ENCODE results near the gene EHD1. TPM values are rescaled to one million over a fixed set of nuclear protein-coding genes. Genes with fewer than 3 reads are reported as not detected.
A peak's percentile ranks its signal among the peaks of the same experiment; 100 is the strongest.

Gene EHD1
- total and polyA plus RNA-seq, 9 of the 15 experiments (the other 6 are each of a cell fraction or from before 2014, with no cell fraction given): 0.46 to 65.0 (median 16.4) TPM

- peak; percentile 100 for TF ChIP-seq ZFX (CRISPR knock-in tag; IDR thresholded peaks at IDR 0.05)
- TF ChIP-seq LARP7 (IDR thresholded peaks at IDR 0.05): no peak
- 0 out of 2 replicates have a peak, but pooled peaks have one; percentile 34 for TF ChIP-seq BHLHE40 (IDR thresholded peaks at IDR 0.05; ENCODE audit: low read length)
- TF ChIP-seq TGIF2 (CRISPR knock-in tag; IDR thresholded peaks at IDR 0.05): no peak
- TF ChIP-seq, protein P1, sequence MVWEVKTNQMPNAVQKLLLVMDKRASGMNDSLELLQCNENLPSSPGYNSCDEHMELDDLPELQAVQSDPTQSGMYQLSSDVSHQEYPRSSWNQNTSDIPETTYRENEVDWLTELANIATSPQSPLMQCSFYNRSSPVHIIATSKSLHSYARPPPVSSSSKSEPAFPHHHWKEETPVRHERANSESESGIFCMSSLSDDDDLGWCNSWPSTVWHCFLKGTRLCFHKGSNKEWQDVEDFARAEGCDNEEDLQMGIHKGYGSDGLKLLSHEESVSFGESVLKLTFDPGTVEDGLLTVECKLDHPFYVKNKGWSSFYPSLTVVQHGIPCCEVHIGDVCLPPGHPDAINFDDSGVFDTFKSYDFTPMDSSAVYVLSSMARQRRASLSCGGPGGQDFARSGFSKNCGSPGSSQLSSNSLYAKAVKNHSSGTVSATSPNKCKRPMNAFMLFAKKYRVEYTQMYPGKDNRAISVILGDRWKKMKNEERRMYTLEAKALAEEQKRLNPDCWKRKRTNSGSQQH (CRISPR knock-in tag; IDR thresholded peaks at IDR 0.05): no peak
- TF ChIP-seq CBX1 (IDR thresholded peaks at IDR 0.05; ENCODE audit: low read depth): no peak
- TF ChIP-seq, protein P2, sequence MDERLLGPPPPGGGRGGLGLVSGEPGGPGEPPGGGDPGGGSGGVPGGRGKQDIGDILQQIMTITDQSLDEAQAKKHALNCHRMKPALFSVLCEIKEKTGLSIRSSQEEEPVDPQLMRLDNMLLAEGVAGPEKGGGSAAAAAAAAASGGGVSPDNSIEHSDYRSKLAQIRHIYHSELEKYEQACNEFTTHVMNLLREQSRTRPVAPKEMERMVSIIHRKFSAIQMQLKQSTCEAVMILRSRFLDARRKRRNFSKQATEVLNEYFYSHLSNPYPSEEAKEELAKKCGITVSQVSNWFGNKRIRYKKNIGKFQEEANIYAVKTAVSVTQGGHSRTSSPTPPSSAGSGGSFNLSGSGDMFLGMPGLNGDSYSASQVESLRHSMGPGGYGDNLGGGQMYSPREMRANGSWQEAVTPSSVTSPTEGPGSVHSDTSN (CRISPR knock-in tag; IDR thresholded peaks at IDR 0.05; ENCODE audit: low read depth): no peak
- TF ChIP-seq, protein P2 (tag; conservative IDR thresholded peaks at IDR 0.05; ENCODE audit: low read depth): peak; percentile 77
- TF ChIP-seq ZC3H11A (IDR thresholded peaks at IDR 0.05; ENCODE audit: low read depth, low read length): no peak
- TF ChIP-seq RBM34 (IDR thresholded peaks at IDR 0.05; ENCODE audit: borderline replicate concordance, insufficient read depth, low read length): no peak
- TF ChIP-seq FIP1L1 (IDR thresholded peaks at IDR 0.05; ENCODE audit: low read depth, low read length, poor library complexity, severe bottlenecking): peak; percentile 34
- TF ChIP-seq, protein P3, sequence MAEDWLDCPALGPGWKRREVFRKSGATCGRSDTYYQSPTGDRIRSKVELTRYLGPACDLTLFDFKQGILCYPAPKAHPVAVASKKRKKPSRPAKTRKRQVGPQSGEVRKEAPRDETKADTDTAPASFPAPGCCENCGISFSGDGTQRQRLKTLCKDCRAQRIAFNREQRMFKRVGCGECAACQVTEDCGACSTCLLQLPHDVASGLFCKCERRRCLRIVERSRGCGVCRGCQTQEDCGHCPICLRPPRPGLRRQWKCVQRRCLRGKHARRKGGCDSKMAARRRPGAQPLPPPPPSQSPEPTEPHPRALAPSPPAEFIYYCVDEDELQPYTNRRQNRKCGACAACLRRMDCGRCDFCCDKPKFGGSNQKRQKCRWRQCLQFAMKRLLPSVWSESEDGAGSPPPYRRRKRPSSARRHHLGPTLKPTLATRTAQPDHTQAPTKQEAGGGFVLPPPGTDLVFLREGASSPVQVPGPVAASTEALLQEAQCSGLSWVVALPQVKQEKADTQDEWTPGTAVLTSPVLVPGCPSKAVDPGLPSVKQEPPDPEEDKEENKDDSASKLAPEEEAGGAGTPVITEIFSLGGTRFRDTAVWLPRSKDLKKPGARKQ (CRISPR knock-in tag; IDR thresholded peaks at IDR 0.05): no peak
- peak; percentile 89 for TF ChIP-seq ETS1 (conservative IDR thresholded peaks at IDR 0.05; ENCODE audit: control insufficient read depth, low read depth, low read length)
- TF ChIP-seq, protein P4, sequence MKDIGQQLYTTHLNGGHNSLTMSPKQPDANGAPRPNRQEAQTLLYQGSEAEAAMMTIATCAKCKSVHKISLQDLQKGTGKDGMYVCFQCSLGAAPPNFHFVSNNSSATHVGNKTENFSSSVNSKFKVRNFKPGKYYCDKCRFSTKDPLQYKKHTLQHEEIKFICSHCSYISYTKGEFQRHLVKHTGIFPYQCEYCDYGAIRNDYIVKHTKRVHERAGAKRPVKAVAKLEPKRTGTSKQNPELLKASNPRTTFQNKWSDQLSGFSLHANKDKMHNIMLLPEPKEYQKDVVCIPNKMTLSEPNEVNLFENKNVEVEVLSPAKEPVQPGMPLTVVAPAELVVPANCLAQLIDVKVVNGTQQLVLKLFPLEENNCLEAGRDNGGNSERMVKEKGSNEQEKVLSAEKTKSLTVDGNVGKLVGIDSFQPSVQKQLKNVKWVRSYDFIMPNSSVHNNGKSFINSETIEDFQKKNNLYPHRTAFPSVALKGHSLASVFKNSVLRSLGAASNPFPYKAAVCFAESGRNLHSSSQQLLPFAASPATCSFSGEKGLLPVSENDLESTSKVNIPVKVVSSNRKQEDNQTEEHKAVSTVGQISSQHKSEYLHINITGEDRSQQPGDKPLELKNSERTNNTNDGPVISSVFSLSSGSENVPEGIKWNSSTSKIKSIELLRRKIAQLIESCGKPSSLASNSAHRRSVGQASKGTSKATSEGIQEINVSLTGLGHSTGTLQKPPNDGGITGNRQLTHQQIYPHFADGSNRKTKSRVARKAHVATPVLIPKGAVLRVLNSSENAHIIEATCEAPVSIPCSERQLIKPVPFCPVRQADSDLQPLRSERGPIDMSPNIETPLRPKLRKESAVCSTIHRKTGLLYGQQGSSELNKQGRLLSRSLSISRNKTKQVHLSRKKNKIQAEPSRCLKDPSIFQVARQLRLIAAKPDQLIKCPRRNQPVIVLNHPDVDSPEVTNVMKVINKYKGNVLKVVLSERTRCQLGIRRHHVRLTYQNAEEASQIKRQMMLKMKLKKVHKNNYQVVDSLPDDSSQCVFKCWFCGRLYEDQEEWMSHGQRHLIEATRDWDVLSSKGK (CRISPR knock-in tag; IDR thresholded peaks at IDR 0.05): no peak
- TF ChIP-seq ELF2 (CRISPR knock-in tag; IDR thresholded peaks at IDR 0.05): no peak
- no peak for TF ChIP-seq NFE2L1 (tag; IDR thresholded peaks at IDR 0.05; ENCODE audit: borderline replicate concordance, low read depth)
Measured at GRCh38 chr11:64916775-64917662, 38.6 kb upstream of the EHD1 start, which contains the start of gene ATG2A (continued).

Measured in K562 (cell line).